GM18951 (cell line): ENCODE measurements around the gene USP49.

Experiments
- POLR2A ChIP-seq: IDR thresholded peaks from 4 replicates; pipeline ENCODE4 v1.6.1; 2011; ENCODE audit warnings: mild to moderate bottlenecking; ENCODE audit not compliant: insufficient read length, insufficient read depth; ENCODE audit errors: extremely low read depth
- in situ Hi-C: fragments of 300-500 bp; cut with MboI; formaldehyde crosslinking; loops from one replicate; pipeline ENCODE4 v1.12.0; 2022; ENCODE audit warnings: low sequenced_read_pairs, mixed read lengths, inconsistent platforms; ENCODE audit not compliant: unreplicated experiment

USP49 gene

GRCh38 chr6:41785689-41786450, 109.3 kb downstream of the USP49 start:
- TF ChIP-seq POLR2A, result no peak
- in situ Hi-C loops, result no loop called here

- in situ Hi-C loops, result no loop called here
- TF ChIP-seq POLR2A, result no peak
Measured at GRCh38 chr6:41785254-41785653, 109.9 kb downstream of the USP49 start.

- in situ Hi-C loops, result no loop called here
- no peak for TF ChIP-seq POLR2A
Measured at GRCh38 chr6:41784581-41785171, 110.5 kb downstream of the USP49 start.

GRCh38 chr6:41783106-41783780, 111.9 kb downstream of the USP49 start:
- in situ Hi-C loops, result no loop called here
- no peak for TF ChIP-seq POLR2A

GRCh38 chr6:41781366-41781730, 113.8 kb downstream of the USP49 start:
- in situ Hi-C loops, result no loop called here

GRCh38 chr6:41780551-41781365, 114.4 kb downstream of the USP49 start, which contains the start of gene PRICKLE4:
TSS of gene PRICKLE4 (plus strand) at chr6:41780782. CDS start at chr6:41783474, 2,692 bp downstream.
- in situ Hi-C loops, result no loop called here
- TF ChIP-seq POLR2A, result no peak

More at GRCh38 chr6:41781366-41781730, 113.8 kb downstream of the USP49 start:
- no peak for TF ChIP-seq POLR2A

- peak; percentile 64 for TF ChIP-seq POLR2A
- in situ Hi-C loops, result no loop called here
Measured at GRCh38 chr6:41779788-41780550, 115.2 kb downstream of the USP49 start, which contains the start of gene FRS3. TSS of gene FRS3 (minus strand) at chr6:41779900. CDS start at chr6:41776987, 2,913 bp downstream.

- no peak for TF ChIP-seq POLR2A
- in situ Hi-C loops, result no loop called here
Measured at GRCh38 chr6:41779336-41779735, 115.8 kb downstream of the USP49 start.

- in situ Hi-C loops, result no loop called here
- no peak for TF ChIP-seq POLR2A
Measured at GRCh38 chr6:41778895-41779294, 116.3 kb downstream of the USP49 start.

- in situ Hi-C loops, result no loop called here
- TF ChIP-seq POLR2A, result no peak
Measured at GRCh38 chr6:41777551-41778285, 117.5 kb downstream of the USP49 start.

- in situ Hi-C loops, result no loop called here
Measured at GRCh38 chr6:41775293-41775882, 119.8 kb downstream of the USP49 start.

More at GRCh38 chr6:41775293-41775882, 119.8 kb downstream of the USP49 start:
- TF ChIP-seq POLR2A, result no peak
